Body of pancreas (tissue), 4 donors: ENCODE measurements around the gene PARP8. TPM values are rescaled to one million over a fixed set of nuclear protein-coding genes. Genes with fewer than 3 reads are reported as not detected.

ENCODE experiments used
- ATAC-seq: fragments of 150-250 bp; one replicate; pipeline ENCODE4 v1.9.1; 2016
- DNase-seq, 4 donors: peaks; one replicate each; pipeline ENCODE4 v3.0.0-alpha.2; 2019
- H3K27ac ChIP-seq, 4 donors: fragments of 200-600 bp; sonication (generic); 1 replicate in 3 of 4; 2 replicates in 1 of 4; pipeline versions ENCODE4 v1.5.1 to v1.6.1; 2016 to 2019; ENCODE audit warnings: mild to moderate bottlenecking in 1 of 4, mixed read lengths in 1 of 4, moderate library complexity in 1 of 4
- H3K27me3 ChIP-seq, 2 donors: fragments of 200-600 bp; sonication (generic); one replicate each; pipeline ENCODE4 v1.6.0; 2016; ENCODE audit warnings: mild to moderate bottlenecking in 1 of 2
- H3K36me3 ChIP-seq, 2 donors: fragments of 200-600 bp; sonication (generic); replicated peaks in 1 of 2; 2 replicates each; pipeline ENCODE4 v1.5.1; 2016; ENCODE audit warnings: low read depth in 2 of 2; ENCODE audit not compliant: insufficient read depth in 1 of 2
- H3K4me1 ChIP-seq: fragments of 200-600 bp; sonication (generic); one replicate; pipeline ENCODE4 v1.6.0; 2016
- H3K4me3 ChIP-seq, 2 donors: fragments of 200-600 bp; sonication (generic); 1 replicate in 1 of 2; 2 replicates in 1 of 2; pipeline ENCODE4 v1.5.1; 2016 to 2019
- H3K9me3 ChIP-seq, 3 donors: fragments of 200-600 bp; sonication (generic); 1 replicate in 2 of 3; 2 replicates in 1 of 3; pipeline ENCODE4 v1.5.1; 2016
- POLR2A ChIP-seq, 3 donors: fragments of 450-650 bp; IDR thresholded peaks; one replicate each; pipeline ENCODE4 v1.6.1; 2016; ENCODE audit warnings: antibody characterized with exemption in 3 of 3, mild to moderate bottlenecking in 2 of 3
- WGBS, 2 donors: methylation state at CpG; one replicate each; pipeline ENCODE4 v1.1.5; 2017; 5-methylcytosine and 5-hydroxymethylcytosine counted together
- intact Hi-C: fragments of 100-400 bp; cut with DNase I; formaldehyde crosslinking; loops from one replicate; pipeline ENCODE4 v1.15.1; 2023
- total RNA-seq, 2 donors: library from RNA; depleted of rRNA; stranded (reverse); fragments of >200 nt; gene quantifications; one replicate each; pipeline ENCODE4 v1.1.0, GENCODE V29; 2016
- TF ChIP-seq, protein P1 (sequence below), 7 experiments: fragments of 450-650 bp in 4 of 7; fragments of 200-600 bp in 3 of 7; sonication (generic) in 3 of 7; IDR thresholded peaks; one replicate each; pipeline ENCODE4 v1.5.1; 2016 to 2019; ENCODE audit warnings: antibody characterized with exemption in 7 of 7

Gene PARP8
- total RNA-seq, 2 donors from 2014 or later: 13.5 to 17.9 TPM

DNA sequence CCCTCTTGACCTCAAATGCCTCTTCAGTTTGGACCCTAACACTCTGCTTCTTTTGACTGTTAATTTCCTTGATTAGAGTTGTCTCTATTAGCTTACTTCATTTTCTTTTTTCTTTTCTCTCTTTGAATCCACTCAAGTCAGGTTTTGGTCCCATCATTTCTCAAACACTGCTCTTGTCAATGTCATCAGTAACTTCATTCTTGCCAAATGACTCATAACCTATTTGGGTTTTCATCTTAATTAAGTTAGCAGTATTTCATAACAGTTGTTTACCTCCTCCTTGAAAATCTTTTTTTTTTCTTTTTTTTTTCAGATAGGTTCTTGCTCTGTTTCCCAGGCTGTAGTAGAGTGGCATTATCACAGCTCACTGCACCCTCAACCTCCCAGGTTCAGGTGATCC lies 119.6 kb downstream of the PARP8 start:
- Histone ChIP-seq H3K27ac (no peak overlapping the region), H3K4me3 (no peak overlapping the region), H3K4me1 (no peaks in the 10 kb centered on the region), H3K9me3 (no peaks in the 10 kb centered on the region), H3K36me3 (no peaks in the 10 kb centered on the region), H3K27me3 (no peaks in the 10 kb centered on the region)
- no peak for ATAC-seq
- no peak for DNase-seq
- intact Hi-C loops: no loop called here
- TF ChIP-seq, protein P1, sequence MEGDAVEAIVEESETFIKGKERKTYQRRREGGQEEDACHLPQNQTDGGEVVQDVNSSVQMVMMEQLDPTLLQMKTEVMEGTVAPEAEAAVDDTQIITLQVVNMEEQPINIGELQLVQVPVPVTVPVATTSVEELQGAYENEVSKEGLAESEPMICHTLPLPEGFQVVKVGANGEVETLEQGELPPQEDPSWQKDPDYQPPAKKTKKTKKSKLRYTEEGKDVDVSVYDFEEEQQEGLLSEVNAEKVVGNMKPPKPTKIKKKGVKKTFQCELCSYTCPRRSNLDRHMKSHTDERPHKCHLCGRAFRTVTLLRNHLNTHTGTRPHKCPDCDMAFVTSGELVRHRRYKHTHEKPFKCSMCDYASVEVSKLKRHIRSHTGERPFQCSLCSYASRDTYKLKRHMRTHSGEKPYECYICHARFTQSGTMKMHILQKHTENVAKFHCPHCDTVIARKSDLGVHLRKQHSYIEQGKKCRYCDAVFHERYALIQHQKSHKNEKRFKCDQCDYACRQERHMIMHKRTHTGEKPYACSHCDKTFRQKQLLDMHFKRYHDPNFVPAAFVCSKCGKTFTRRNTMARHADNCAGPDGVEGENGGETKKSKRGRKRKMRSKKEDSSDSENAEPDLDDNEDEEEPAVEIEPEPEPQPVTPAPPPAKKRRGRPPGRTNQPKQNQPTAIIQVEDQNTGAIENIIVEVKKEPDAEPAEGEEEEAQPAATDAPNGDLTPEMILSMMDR (IDR thresholded peaks at IDR 0.05): no peak
- TF ChIP-seq POLR2A (IDR thresholded peaks at IDR 0.05): no peak

- TF ChIP-seq POLR2A (IDR thresholded peaks at IDR 0.05): no peak
- TF ChIP-seq, protein P1 (IDR thresholded peaks at IDR 0.05): no peak
- Histone ChIP-seq H3K4me1 (no peaks in the 10 kb centered on the region), H3K4me3 (no peak overlapping the region), H3K36me3 (peaks cover 0 to 3% of the 10 kb centered on the region in 2 donors), H3K9me3 (no peaks in the 10 kb centered on the region), H3K27ac (no peak overlapping the region), H3K27me3 (no peaks in the 10 kb centered on the region)
- intact Hi-C loops: no loop called here
- WGBS, 2 donors: 87 to 92% methylated on average over 5 of the region's 5 CpGs
- ATAC-seq (no peak), DNase-seq (no peak)
Measured at GRCh38 chr5:50791813-50792212, 125.4 kb downstream of the PARP8 start.

- intact Hi-C loops: no loop called here
- Histone ChIP-seq H3K4me3 (no peak overlapping the region), H3K9me3 (no peaks in the 10 kb centered on the region), H3K36me3 (peaks cover 0 to 3% of the 10 kb centered on the region in 2 donors), H3K27me3 (no peaks in the 10 kb centered on the region), H3K27ac (no peak overlapping the region), H3K4me1 (no peaks in the 10 kb centered on the region)
- TF ChIP-seq, protein P1 (IDR thresholded peaks at IDR 0.05): no peak
- no peak for TF ChIP-seq POLR2A (IDR thresholded peaks at IDR 0.05)
- DNase-seq: no peak
- ATAC-seq: no peak
- WGBS, 2 donors: 93% methylated on average over 5 of the region's 5 CpGs
Measured at GRCh38 chr5:50792843-50793242, 126.4 kb downstream of the PARP8 start.

DNA sequence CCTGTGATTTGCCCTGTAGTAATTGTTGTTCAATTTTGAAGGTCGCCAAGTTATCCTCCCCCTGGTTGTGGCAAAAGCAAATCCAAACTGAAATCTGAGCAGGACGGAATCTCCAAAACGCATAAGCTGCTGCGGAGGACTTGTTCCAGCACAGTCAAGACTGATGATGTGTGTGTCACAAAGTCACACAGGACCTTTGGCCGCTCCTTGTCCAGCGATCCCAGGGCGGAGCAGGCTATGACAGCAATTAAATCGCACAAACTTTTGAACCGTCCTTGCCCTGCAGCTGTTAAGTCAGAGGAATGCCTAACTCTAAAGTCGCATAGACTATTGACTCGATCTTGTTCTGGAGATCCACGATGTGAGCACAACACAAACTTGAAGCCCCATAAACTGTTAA lies 128.4 kb downstream of the PARP8 start:
- TF ChIP-seq, protein P1 (IDR thresholded peaks at IDR 0.05): no peak
- no peak for TF ChIP-seq POLR2A (IDR thresholded peaks at IDR 0.05)
- DNase-seq: no peak
- WGBS, 2 donors: 94 to 95% methylated on average over 12 of the region's 12 CpGs
- ATAC-seq: no peak
- no peaks in the 10 kb centered on the region for H3K9me3 ChIP-seq
- no peak overlapping the region for H3K27ac ChIP-seq
- intact Hi-C loops: no loop called here
- H3K4me3 ChIP-seq: no peak overlapping the region
- H3K36me3 ChIP-seq: peaks cover 0 to 3% of the 10 kb centered on the region in 2 donors
- H3K27me3 ChIP-seq: no peaks in the 10 kb centered on the region
- H3K4me1 ChIP-seq: no peaks in the 10 kb centered on the region

DNA sequence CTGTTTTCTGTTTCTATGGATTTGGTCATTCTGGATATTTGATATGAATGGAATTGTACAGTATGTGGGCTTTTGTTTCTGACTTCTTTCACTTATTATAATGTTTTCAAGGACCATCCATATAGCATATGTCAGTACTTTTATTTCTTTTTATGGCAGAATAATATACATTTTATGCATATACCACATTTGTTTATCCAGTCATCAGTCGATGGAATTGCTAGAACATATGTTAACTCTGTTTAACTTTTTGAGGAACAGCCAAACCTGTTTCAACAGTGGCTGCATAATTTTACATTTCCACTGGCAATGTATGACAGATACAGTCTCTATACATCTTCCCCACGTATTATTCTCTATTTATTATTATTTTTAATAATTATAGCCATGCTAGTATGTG lies 131.6 kb downstream of the PARP8 start:
- Histone ChIP-seq H3K4me1 (no peaks in the 10 kb centered on the region), H3K27me3 (no peaks in the 10 kb centered on the region), H3K27ac (no peak overlapping the region), H3K36me3 (peaks cover 0 to 3% of the 10 kb centered on the region in 2 donors), H3K9me3 (no peaks in the 10 kb centered on the region), H3K4me3 (no peak overlapping the region)
- WGBS, 2 donors: 82 to 85% methylated on average over 2 of the region's 2 CpGs
- ATAC-seq (no peak), DNase-seq (no peak)
- TF ChIP-seq, protein P1 (IDR thresholded peaks at IDR 0.05): no peak
- TF ChIP-seq POLR2A (IDR thresholded peaks at IDR 0.05): no peak
- intact Hi-C loops: no loop called here
